HG03571 (cell line): ENCODE measurements around the gene SARS2.
A peak's percentile ranks its signal among the peaks of the same experiment; 100 is the strongest.
"Not testable (repeated sequence)": the region's sequence is repeated elsewhere in the genome, so short reads cannot be mapped to it uniquely, and the experiment has no call there.

Experiments
- ATAC-seq: cut with Tn5 transposase; IDR thresholded peaks from one replicate; pipeline ENCODE4 v1.9.1; 2021; ENCODE audit not compliant: unreplicated experiment

The SARS2 gene

GRCh38 chr19:38894968-38895367 is 35.6 kb downstream of the SARS2 start:
- ATAC-seq: no peak

DNA sequence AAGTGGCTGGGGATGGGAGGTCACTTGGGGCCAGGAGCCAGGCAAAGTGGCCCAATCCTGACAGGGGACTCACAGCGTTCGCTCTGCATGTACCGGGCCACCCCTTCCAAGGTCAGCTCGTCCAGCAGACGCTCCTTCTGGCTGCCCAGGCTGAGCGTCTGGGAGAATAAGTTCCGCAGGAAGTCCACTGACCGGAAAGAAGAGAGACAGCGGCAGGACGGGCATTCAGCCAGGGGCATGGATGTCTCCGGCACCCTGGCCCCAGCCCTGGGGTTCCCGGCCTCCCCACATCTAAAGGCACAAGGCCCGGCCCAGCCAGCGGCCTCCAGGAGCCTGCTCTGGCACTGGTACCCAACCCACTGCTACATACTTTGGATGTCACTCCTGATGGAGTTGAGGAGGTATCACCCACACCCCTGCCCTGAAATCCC is 37.2 kb downstream of the SARS2 start:
- ATAC-seq: no peak

GRCh38 chr19:38892841-38893240 is 37.7 kb downstream of the SARS2 start:
- no peak for ATAC-seq

GRCh38 chr19:38891771-38892170 is 38.8 kb downstream of the SARS2 start:
- no peak for ATAC-seq

DNA sequence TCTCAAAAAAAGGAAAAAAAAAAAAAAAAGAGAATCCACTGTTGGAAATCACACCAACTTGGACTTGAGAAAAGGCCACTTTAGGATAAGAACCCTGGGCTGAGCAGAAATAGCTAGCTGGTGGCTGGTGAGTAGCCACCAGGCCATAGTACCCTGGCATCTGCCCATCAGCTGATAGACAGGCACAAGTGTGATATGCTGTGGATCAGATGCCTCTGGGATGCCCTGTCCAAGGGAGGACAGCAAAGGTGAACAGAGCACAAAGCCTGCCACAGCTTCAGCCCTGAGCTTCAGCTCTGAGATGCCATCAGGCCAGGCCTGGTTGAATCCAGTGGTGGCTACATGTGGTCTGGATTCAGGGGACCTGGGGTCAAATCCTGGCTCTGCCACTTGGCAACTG is 39.9 kb downstream of the SARS2 start:
- ATAC-seq: no peak

DNA sequence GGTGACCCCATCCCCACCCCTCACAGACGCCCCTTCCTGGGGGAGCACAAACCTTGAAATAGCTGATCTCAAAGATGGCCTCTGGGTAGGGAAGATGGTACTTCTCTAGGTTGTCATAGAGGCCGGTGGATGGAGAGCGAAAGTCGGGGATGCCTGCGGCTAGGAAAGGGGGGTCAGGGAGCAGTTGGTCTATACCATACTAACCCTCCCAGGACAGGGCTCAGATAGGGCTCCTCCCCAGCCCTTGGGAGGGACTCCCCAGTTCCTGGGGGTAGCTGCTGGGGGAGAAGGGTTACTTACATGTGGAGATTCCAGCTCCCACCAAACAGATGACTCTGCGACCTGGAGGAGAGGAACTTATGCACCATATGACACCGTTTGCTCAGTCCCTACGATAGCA is 40.8 kb downstream of the SARS2 start:
- no peak for ATAC-seq

DNA sequence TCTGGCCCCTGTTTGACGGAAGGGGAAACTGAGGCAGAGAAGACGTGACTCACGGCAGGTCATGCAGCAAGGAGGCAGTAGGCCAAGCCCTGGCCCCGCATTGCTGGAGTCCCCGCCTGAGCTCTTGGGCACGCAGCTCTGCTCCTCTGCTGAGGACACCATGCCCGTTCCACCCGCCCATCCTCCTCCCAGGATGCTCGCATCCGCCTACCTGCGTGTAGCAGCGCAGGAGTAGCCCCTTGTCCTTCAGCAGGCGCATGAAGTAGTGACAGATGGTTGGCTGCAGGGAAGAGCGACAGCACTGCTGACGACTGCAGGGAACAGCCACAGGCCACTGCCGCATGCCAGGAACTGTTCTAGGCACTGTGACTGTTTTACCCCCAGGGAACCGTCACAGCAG is 41.7 kb downstream of the SARS2 start:
- ATAC-seq: no peak

- not testable (repeated sequence) for ATAC-seq
These were observed 45.9 kb downstream of the SARS2 start for GRCh38 chr19:38884691-38885090.

- no peak for ATAC-seq
These were observed 47.3 kb downstream of the SARS2 start for GRCh38 chr19:38883286-38883685.

- no peak for ATAC-seq
These were observed 49.5 kb downstream of the SARS2 start for GRCh38 chr19:38880882-38881609.

GRCh38 chr19:38880076-38880881 is 50.3 kb downstream of the SARS2 start:
- ATAC-seq: no peak

GRCh38 chr19:38879400-38879751 is 51.2 kb downstream of the SARS2 start:
- no peak for ATAC-seq

DNA sequence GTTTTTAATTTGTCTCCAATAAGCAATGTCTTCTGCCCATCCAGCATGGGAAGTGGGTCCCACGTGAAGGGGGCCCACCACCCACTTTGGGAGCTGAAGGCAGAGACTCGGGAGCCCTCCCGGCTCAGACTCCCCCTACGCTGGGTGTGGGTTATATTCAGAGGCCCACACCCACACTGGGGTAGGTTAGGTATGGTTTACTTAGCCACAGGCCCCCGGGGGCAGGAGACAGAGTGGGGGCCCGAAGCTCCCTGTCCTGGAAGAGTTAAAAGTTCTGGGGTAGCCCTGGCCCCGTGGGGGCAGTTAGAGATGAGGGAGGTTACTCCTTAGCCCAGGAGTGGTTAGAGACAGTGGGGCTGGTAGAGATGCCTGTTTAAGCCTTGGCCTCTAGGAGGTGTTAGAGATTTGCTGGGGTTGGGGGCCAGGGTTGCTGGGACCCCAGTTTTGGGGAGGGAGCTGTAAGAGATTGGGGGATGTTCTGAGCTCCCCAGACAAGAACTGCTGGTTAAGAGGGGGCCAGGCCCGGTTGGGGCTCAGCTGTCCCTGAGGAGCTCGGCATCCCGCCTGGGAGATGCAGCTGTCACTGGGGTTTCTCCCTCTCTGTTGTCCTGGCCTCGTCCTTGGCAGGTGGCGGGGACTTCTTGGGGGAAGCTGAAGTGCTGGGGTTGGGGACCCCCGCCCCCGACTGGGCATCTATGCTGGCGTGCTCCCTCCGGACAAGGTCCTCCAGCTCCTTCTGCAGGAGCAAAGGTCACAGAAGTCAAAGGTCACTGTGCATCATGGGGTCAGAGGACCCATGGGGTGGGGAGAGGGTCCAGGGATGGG is 51.8 kb downstream of the SARS2 start:
- ATAC-seq: no peak

DNA sequence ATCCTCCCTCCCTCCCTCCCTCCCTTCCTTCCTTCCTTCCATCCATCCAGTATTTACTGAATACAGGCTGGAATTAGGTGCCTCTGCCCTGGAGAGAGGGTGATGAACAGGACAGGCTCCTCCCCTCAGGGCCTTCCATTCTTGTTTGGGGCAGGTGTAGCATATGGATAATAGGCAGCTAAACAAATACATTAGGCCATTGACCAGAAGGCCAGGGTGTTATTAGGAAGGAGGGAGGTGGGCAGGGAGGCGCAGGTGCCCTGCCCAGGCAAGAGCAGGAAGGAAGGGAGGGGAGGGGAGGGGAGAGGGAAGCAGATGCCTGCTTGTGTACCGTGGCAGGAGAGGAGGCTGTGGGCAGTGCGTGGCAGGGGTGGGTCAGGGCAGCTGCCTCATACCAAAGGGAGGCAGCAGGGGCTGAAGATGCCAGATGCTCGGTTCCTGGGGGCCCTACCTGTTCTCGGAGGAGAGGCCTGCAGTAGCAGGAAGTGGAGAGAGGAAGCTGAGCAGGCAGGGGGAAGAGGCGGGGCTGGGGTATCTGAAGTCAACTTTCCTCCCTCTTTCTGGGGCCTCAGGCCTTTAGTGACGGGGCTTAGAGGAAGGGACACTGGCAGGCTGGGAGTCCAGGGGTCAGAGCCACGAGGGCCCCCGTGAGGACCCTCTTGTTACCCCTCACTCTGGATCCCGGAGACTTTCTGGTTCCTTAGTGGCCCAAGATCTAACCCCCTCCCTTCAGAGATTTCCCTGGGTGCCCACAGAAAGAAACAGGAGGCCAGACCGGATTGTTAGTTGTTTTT is 52.6 kb downstream of the SARS2 start, which contains the start of gene RINL:
RINL (minus strand) TSS at position 495 of the 794 bp plus-strand sequence. CDS start 1,533 bp downstream, outside the sequence.
- no peak for ATAC-seq

GRCh38 chr19:38875656-38876395 is 54.7 kb downstream of the SARS2 start:
- ATAC-seq: no peak

DNA sequence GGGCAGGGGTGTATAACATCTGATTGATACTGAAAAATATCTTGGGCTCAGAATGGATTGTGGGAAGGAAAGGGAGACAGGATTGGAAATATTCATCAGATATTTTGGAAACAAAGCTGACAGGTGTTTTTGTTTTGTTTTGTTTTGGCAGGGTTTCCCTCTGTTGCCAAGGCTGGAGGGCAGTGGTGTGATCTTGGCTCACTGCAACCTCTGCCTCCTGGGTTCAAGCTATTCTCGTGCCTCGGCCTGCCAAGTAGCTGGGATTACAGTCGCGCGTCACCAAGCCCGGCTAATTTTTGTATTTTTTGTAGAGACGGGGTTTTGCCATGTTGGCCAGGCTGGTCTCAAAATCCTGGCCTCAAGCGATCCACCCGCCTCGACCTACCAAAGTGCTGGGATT is 57.2 kb downstream of the SARS2 start:
- ATAC-seq: not testable (repeated sequence)

DNA sequence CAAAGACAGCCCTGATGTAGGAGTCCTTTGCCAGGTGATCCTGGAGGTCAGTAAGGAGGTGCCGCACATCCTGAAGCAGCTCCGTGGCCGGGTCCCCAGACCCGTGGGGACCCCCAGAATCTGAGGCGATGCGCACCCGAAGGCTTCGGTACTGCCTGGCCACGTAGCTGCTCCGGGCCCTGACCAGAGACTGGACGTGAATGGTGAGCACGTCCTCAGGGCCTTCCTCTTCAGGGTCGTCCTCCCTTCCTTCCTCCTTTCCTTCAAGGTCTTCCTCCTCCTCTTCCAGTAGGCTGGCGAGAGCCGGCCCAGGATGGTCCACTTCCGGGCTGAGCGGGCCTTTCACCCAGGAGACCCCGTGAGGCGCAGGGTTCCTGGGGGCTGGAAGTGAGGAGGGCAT is 60.0 kb downstream of the SARS2 start:
- ATAC-seq: no peak

DNA sequence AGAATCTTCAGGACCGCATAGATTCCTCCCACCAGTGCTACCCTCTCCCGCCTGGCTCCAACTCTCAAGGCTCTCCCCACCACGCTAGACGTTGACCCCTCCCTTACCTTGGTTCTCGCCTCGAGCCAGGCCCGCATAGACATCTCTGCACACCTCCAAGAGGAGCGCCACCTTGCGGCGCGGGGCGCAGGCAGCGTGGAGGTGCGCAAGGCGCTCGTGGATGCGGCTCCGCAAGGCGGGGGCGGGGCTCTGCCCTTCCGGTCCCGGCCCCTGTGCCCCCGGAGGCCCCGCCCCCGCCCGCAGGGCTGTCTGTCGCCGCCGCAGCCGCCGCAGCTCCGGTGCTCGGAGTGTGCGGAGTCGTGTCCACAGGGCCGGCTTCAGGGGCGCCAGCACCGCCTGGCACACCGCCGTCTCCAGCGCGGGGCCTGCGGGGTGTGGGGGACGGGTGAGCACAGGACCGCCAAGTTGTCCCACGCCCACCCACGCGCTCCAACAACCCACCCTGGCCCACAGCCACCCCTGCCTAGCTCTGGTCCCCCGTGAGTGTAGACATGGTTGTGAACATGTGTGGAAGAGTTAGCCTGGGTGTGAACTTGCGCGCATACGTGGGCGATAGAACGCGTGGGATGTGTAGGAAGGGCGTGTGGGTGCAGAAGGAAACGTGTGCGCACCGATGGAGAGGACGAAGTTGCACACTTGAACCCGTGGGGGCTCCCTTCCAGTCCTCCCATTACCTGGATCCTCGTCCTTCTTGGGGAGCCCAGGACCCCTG is 60.5 kb downstream of the SARS2 start:
- peak; percentile 68 for ATAC-seq

GRCh38 chr19:38869160-38869835 is 61.3 kb downstream of the SARS2 start:
- ATAC-seq: no peak
